GM19043 (cell line): ENCODE measurements around the gene PSORS1C1.
"Not testable (repeated sequence)": the region's sequence is repeated elsewhere in the genome, so short reads cannot be mapped to it uniquely, and the experiment has no call there.

Source experiments
- ATAC-seq: cut with Tn5 transposase; IDR thresholded peaks from one replicate; pipeline ENCODE4 v1.9.1; 2021; ENCODE audit warnings: low read depth; ENCODE audit not compliant: unreplicated experiment

The PSORS1C1 gene

DNA sequence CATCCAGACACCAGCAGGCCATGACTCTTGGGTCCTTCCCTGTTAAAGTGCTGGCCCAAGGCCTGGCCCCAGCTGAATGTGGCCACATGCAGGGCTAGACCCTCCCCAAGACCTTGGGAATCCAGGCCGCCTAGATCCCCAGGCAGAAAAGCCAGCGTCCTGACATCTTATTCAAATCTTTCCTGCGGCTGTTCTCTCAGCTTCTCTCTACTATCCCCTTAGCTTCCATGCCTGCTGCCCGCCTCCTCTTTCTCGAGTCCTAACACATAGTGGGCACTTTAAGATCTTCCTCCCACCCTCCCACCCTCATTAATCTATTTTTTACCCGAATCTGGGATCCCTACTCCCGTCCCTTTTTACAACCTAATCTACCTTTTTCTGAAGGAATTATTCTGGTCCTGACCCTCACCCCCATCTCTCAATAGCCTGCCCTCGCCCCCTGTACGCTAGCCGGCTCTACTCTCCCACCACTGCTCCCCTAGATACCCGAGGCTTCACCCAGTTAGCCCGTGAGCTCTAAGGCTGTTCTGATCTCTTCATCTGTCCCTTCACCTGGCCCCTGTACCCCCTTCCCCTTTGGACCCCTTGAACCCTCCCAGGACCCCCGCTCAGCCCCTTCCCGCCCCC is 43.0 kb downstream of the PSORS1C1 start, which contains the start of gene CCHCR1:
CCHCR1 (minus strand) TSS at position 290 of the 627 bp plus-strand sequence; CDS start at position 88, 202 bp downstream.
- ATAC-seq: no peak

- peak; percentile 88 for ATAC-seq
These were observed 43.7 kb downstream of the PSORS1C1 start, which contains the start of gene TCF19 for GRCh38 chr6:31158140-31158862. TSS of gene TCF19 (plus strand) at chr6:31158589. CDS start at chr6:31159470, 881 bp downstream.

DNA sequence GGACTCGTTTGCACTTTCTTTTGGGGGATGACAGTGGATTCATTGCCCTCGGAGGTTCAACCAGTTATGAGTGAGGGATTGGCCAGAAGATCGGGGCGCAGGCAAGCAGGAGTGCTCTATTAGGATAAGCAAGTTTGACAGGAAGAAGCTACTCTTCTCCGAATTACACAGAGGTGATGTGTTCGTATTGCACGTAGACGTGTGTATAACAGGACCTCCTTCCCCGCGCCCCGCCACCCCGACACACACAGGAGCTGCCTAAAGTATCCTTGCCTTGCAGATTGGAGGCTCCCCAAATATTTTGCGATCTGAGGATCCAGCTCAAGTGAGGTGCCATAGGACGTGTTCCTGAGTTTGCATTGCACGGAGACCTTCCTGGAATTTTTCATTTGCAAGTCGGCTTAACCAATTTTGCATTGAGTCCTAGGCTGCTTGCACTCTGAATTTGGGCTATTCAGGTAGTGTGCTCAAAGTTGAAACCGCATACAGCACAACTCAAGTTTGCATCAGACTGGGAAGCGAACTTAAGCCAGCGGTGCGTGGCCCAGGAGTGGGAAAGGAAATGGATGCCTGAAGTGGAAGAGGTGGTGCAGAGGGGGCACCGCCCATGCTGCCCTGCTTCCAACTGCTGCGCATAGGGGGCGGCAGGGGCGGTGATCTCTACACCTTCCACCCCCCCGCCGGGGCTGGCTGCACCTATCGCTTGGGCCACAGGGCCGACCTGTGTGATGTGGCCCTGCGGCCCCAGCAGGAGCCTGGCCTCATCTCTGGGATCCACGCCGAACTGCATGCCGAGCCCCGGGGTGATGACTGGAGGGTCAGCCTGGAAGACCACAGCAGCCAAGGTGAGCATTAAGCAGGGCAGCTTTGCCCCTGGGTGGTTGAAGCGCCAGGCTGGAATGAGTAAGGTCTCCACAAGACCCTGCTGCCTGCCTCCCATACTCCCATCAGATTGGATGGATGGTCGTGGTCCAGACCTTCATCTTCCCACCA is 44.6 kb downstream of the PSORS1C1 start:
- ATAC-seq: no peak

GRCh38 chr6:31161216-31162126 is 46.9 kb downstream of the PSORS1C1 start:
- no peak for ATAC-seq

- no peak for ATAC-seq
These were observed 48.0 kb downstream of the PSORS1C1 start for GRCh38 chr6:31162463-31163165.

- no peak for ATAC-seq
These were observed 49.3 kb downstream of the PSORS1C1 start for GRCh38 chr6:31163922-31164321.

DNA sequence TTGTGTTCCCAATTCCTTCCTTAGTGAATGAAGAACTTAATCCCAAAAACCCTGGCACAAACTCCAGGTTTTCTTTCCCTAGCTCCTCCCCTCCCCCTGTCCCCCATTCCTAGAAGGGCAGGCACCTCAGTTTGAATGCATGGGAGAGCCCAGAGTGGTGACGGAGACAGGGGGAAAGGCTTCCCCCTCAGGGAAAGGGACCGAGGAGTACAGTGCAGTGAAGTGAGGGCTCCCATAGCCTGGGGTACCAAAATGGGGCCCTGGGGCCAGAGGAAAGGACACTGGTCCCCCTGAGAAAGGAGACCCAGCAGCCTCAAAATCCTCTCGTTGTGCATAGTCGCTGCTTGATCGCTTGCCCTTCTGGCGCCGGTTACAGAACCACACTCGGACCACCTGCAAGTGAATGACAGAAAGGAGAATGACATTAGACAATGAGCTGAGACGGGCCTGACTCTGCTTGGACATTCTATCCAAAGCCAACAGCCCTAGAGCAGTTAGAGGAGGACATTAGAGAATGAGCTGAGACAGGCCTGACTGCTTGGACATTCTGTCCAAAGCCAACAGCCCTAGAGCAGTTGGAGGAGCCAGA is 50.0 kb downstream of the PSORS1C1 start:
- ATAC-seq: peak; percentile 13

- peak; percentile 76 for ATAC-seq
These were observed 50.6 kb downstream of the PSORS1C1 start for GRCh38 chr6:31165064-31165832.

DNA sequence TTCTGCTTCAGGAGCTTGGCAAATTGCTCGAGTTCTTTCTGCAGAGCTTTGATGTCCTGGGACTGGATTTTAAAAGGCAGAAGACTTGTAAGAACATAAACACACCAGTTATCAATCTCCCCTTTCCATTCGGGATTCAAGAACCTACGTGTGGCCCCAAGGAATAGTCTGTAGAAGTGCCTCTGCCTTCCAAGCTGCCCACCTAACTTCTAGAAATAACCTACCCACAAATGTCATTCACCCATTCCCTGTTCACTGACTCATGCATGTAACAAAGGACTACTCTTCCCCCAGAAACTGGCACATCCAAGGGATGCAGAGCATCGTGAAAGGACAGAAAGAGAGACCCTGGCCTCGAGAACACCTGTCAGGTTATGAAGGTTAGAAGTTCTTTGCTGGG is 51.4 kb downstream of the PSORS1C1 start:
- ATAC-seq: no peak

DNA sequence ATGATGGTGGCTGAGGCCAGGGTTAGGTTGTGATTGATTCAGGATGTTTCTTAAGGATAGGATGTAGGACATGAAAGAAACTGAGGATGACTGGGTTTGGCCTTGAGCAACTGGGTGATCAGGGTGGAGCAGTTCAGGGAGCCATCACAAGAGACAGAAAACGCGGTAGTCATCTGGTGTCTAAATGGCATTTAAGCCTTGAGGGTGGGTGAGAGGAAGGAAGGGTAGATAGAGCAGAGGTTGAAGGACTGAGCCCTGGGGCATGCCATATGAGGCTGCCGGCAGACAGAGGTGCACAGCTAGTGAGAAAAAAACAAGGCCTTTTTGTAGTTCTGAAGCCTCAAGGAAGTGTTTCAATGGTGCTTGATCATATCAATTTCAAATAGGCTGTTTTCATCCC is 54.0 kb downstream of the PSORS1C1 start:
- ATAC-seq: no peak

- ATAC-seq: no peak
These were observed 54.7 kb downstream of the PSORS1C1 start for GRCh38 chr6:31169123-31169857.

DNA sequence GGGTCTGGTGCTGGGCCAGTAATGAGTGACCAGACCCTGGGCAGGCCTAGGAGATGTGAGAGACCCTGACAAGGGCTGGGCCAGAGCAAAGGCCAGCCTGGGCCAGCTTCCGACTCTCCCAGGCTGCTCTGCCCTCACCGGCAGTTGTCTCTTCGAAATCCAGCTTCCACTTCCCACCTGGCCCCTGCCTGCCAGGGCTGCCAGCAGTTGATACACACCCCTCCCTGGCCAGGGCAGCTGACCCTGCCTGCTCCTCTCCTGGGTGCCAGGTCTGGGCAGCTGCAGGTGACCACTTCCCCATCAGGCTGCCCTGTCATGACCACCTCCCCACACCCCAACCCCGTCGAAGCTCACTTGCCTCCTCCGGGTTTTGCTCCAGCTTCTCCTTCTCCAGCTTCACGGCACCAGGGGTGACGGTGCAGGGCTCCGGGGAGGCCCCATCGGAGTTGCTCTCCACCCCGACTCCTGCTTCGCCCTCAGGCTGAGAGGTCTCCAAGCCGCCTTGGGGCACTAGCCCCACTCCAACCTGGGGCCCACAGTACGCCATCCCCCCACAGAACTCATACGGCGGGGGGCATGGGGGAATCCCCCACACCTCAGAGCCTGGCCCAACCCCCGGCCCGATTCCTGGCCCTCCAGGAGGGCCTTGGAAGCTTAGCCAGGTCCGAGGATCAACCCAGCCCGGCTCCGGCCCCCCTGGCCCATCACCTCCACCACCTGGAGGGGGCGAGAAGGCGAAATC is 55.4 kb downstream of the PSORS1C1 start:
- ATAC-seq: not testable (repeated sequence)

DNA sequence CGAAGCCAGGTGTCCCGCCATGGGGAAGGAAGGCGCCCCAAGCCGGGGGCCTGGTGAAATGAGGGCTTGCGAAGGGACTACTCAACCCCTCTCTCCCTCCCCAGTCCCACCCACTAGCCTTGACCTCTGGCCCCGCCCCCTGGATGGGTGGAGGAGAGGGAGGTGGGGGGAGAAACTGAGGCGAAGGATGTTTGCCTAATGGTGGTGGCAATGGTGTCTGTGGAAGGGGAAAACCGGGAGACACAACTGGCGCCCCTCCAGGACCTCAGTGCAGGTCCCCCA is 55.9 kb downstream of the PSORS1C1 start, which contains the start of gene POU5F1:
POU5F1 (minus strand) TSS at position 83 of the 282 bp plus-strand sequence; CDS start at position 21, 62 bp downstream.
- no peak for ATAC-seq

GRCh38 chr6:31170987-31171671 is 56.5 kb downstream of the PSORS1C1 start:
- ATAC-seq: no peak

GRCh38 chr6:31171931-31172905 is 57.6 kb downstream of the PSORS1C1 start:
- ATAC-seq: no peak
